ENCODE data around the gene PHPT1. TPM values are rescaled to one million over a fixed set of nuclear protein-coding genes. Genes with fewer than 3 reads are reported as not detected.

Gene PHPT1
- total and polyA plus RNA-seq, 2 of the 13 experiments (the other 11 are each of a cell fraction or from before 2014, with no cell fraction given) = 189 to 192 TPM

- TF ChIP-seq SKIL (CRISPR knock-in tag; IDR thresholded peaks at IDR 0.05; ENCODE audit: borderline replicate concordance) (0 out of 2 replicates have a peak, but pooled peaks have one; percentile 27), ZSCAN9 (CRISPR knock-in tag; IDR thresholded peaks at IDR 0.05; ENCODE audit: borderline replicate concordance) (0 out of 2 replicates have a peak, but pooled peaks have one; percentile 2), ZXDC (CRISPR knock-in tag; IDR thresholded peaks at IDR 0.05) (no peak), HINFP (CRISPR knock-in tag; IDR thresholded peaks at IDR 0.05; ENCODE audit: low read depth) (no peak), SMARCE1 (IDR thresholded peaks at IDR 0.05; ENCODE audit: borderline replicate concordance) (no peak), PRDM10 (CRISPR knock-in tag; IDR thresholded peaks at IDR 0.05; ENCODE audit: low read depth) (no peak), ZNF609 (CRISPR knock-in tag; IDR thresholded peaks at IDR 0.05; ENCODE audit: borderline replicate concordance) (0 out of 2 replicates have a peak, but pooled peaks have one; percentile 28), ZNF781 (CRISPR knock-in tag; IDR thresholded peaks at IDR 0.05; ENCODE audit: borderline replicate concordance, not compliant biosample characterization) (peak; percentile 81), SMARCC2 (IDR thresholded peaks at IDR 0.05) (no peak)
These were observed 49.2 kb upstream of the PHPT1 start (continued) for GRCh38 chr9:136799854-136800657.

Measured in HepG2 (cell line).